CD4-positive, alpha-beta T cell treated with Interleukin-17A for 4 hours (primary cell): Measurements from ENCODE around the gene C1GALT1.

Experiments used
- DNase-seq: peaks from one replicate; pipeline ENCODE4 v3.0.0-alpha.2; 2020; ENCODE audit warnings: mixed read lengths

C1GALT1 gene

GRCh38 chr7:7290429-7291122 is 108.2 kb downstream of the C1GALT1 start:
- no peak for DNase-seq

- DNase-seq = no peak
Measured at GRCh38 chr7:7292085-7292484, 109.7 kb downstream of the C1GALT1 start.

- no peak for DNase-seq
Measured at GRCh38 chr7:7292608-7293007, 110.3 kb downstream of the C1GALT1 start.

- DNase-seq = no peak
Measured at GRCh38 chr7:7293092-7293491, 110.7 kb downstream of the C1GALT1 start.

- DNase-seq = no peak
Measured at GRCh38 chr7:7294911-7295310, 112.6 kb downstream of the C1GALT1 start.
